GM19099 (cell line): ENCODE measurements around the gene COPZ1.

Source experiments
- POLR2A ChIP-seq: IDR thresholded peaks from 3 replicates; pipeline ENCODE4 v1.6.1; 2011; ENCODE audit warnings: low read depth; ENCODE audit not compliant: insufficient read length; ENCODE audit errors: extremely low read depth

Gene COPZ1

GRCh38 chr12:54350743-54351142 lies 25.8 kb downstream of the COPZ1 start:
- TF ChIP-seq POLR2A, result no peak

- TF ChIP-seq POLR2A, result no peak
These were observed 26.4 kb downstream of the COPZ1 start for GRCh38 chr12:54351341-54351740.

DNA sequence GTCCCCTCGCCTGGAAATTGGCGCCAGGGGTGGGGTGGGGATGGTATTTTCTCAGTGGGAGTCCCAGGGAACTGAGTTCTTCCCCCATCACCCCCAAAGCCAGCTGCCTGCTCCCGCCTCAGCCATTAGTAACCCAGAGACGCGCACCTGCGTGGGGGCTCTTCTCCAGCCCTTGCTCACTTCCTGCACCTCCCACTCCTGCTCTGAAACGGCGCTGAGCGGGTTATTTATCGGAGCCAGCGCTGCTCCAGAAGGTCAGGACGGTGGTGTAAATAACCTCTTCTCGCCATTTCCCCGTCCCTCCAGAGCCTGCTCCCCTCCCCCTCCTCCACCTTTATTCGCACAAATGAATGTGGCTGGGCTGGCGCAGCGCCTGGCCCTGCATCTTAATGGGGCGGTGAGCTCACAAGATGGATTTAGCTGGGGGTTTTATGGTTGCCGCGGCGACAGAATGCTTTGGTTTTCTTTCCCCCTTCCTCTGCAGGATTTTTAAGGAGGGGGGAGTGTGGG lies 27.1 kb downstream of the COPZ1 start:
- no peak for TF ChIP-seq POLR2A

- TF ChIP-seq POLR2A, result no peak
These were observed 28.3 kb downstream of the COPZ1 start for GRCh38 chr12:54352891-54353874.

DNA sequence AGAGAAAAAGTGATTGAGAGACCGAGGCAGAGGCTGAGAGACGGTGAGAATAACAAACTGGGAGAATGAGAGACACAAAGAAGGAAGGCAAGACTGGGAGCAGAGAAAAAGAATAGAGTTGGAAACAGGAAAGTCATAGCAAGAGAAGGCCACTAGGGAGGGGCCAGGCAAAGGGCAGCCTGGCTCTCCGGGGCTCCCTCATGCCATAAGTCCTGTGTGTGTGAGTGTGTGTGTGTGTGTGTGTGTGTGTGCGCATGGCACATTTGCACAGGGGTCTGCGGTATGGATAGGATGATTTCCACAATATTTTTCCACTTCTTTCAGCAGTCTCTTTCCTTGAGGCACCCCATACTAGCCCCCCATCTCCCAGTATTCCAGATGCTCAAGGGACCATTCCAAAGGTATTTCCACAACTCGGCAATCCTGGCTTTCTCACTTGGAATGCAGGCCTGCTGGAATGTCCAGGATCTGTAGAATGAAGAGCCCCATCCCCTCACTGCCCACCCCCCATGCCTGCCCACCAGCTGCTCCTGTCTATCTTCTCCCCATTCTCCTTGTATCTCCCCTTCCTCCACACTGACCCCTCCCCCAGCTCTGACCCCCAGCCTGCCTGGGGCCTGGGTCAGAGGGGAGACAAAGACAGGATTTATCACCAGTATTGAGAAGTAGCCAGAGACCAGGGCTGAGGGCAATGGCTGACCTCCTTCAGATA lies 30.3 kb downstream of the COPZ1 start:
- TF ChIP-seq POLR2A, result no peak

- no peak for TF ChIP-seq POLR2A
These were observed 31.3 kb downstream of the COPZ1 start for GRCh38 chr12:54356228-54356627.

GRCh38 chr12:54356951-54357356 lies 32.0 kb downstream of the COPZ1 start:
- no peak for TF ChIP-seq POLR2A

GRCh38 chr12:54357506-54358190 lies 32.7 kb downstream of the COPZ1 start:
- no peak for TF ChIP-seq POLR2A

- TF ChIP-seq POLR2A, result no peak
These were observed 33.4 kb downstream of the COPZ1 start for GRCh38 chr12:54358191-54358944.

DNA sequence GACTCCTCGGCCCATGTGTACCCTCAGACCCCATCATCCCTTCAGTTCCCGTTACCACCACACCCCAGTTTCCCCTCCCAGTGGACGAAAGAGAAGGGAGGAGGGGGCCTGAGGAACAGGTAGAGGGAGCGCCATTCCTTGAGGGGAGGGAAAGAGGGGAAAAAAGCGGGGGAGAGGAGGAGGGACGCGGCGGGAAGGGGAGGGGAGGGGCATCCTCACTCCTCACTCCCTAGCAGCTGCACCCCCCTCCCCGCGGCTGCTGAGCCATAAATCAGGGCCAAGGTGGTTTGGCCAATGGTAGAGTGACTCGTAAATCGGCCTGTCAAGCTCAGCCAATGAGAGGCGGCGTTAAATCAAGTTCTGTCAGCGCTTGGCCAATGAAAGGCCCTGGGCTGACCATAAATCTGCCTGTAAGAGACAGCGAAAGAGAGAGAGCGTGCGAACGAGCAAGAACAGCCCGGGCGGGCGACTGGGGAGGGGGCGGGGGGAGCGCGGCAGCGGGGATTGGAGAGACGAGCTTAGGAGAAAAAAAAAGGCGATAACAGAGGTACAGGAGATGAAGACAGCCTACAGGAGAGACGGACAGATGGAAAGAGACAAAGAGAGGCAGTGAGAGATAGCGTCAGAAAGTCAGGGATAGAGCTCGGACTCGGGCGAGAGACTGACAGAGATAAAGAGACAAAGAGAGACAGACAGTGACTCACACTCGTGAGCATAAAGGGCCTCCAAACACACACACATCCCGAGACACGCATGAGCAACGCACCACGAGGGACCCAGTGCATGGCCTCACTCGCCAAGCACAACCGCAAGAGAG lies 34.2 kb downstream of the COPZ1 start:
- TF ChIP-seq POLR2A, result peak; percentile 18

DNA sequence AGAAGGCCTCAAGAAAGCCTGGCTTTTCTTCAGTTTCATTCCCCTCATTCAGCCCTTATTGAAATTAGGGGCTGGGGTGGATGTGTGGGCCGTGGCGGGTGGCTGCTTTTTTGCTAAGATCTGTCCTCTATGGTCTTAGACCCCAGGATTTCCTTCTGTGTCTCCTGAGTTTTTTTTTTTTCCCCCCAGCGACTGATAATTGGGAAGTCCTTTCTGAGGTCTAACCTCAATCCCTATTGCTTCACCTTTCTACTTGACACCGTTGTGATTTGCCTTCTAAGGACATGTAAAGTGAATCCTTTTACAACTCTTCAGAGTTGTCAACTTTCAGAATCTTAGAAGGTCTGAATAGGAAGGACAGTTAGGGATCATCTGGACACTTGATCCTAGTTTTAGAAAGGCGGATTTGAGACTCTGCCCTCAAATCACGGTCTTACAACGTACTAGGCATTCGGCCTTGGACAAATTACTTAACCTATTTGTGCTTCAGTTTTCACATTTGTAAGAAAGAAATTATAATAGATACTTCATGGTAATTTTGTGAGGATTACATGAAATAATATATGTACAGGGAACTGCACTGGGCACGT lies 34.9 kb downstream of the COPZ1 start:
- no peak for TF ChIP-seq POLR2A

DNA sequence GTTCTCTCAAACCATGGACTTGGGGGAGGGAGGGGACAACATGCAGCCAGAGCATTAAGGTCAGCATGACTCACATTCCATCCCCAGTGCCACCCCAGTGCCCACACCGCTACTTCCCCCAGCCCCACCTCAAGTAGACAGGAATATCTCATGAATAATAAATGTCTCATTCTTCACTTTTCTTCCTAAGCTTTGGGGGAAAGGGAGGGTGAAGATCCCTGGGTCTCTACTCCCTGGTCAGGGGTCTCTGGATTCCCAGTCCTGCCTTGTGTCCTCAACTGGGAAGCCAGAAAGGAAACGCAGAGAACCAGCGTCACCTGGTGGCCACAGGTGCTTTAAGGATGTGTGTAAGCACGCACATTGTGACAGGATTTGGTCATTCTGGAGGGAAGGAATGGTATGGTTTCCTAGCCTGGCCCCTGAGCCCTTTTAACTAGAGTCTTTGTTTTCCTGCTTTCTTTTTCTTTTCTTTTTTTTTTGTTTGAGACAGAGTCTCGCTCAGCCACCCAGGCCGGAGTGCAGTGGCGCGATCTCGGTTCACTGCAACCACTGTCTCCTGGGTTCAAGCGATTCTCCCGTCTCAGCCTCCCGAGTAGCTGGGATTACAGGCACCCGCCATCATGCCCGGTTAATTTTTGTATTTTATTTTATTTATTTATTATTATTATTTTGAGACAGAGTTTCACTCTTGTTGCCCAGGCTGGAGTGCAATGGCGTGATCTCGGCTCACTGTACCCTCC lies 36.0 kb downstream of the COPZ1 start:
- no peak for TF ChIP-seq POLR2A

DNA sequence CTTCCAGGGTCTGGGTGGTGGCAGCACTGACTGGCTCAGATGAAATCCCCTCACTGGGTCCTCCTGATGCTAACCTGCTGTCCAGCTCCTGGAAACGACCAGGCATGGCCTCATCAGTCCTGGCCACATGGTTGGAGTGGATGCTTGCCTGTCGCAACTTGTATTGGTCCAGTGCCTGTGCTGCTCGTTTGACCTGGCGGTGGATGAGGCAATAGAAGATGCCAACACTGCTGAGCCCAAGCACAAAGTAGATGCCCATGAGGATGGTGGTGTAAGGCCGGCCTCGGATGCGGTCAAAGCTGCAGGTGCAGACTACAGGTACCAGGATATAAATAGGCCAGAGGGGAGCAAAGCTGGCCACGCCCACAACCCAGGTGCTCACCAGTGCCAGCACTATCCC lies 38.1 kb downstream of the COPZ1 start:
- TF ChIP-seq POLR2A, result no peak

DNA sequence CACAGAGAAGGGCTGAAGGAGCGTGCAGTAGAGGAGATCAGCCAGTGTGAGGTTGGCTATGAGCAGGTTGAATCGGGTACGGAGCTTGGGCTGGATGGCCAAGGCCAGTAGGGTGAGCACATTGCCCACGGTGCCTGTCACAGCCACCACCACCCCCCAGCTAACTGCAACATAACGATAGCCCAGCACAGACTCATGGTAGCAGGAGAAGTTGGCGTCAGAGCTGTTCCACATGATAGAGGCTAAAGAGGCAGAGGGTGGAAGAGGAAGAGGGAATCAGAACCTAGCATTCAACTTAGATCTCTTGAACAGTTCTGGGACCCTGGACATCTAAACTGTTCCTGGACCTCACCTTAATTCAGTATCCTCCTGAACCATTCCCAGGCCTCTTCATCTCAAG lies 38.7 kb downstream of the COPZ1 start:
- TF ChIP-seq POLR2A, result no peak
